Prostate gland (tissue), 2 donors: Measurements from ENCODE around the gene MT1G. TPM values are rescaled to one million over a fixed set of nuclear protein-coding genes. Genes with fewer than 3 reads are reported as not detected.
A peak's percentile ranks its signal among the peaks of the same experiment; 100 is the strongest.

Experiments
- DNase-seq: peaks from one replicate; pipeline ENCODE4 v3.0.0-alpha.2; 2019; ENCODE audit warnings: low spot score
- H3K27ac ChIP-seq, 2 donors: fragments of 200-600 bp; sonication (generic); 2 replicates each; pipeline ENCODE4 v1.5.1; 2017 to 2019
- H3K27me3 ChIP-seq: fragments of 200-600 bp; sonication (generic); replicated peaks from 2 replicates; pipeline ENCODE4 v1.5.1; 2019; ENCODE audit not compliant: insufficient read depth
- H3K36me3 ChIP-seq, 2 donors: fragments of 200-600 bp; sonication (generic); 1 replicate in 1 of 2; 2 replicates in 1 of 2; pipeline versions ENCODE4 v1.5.1 to v1.8.1; 2017 to 2019
- H3K4me1 ChIP-seq: fragments of 200-600 bp; sonication (generic); replicated peaks from 2 replicates; pipeline ENCODE4 v1.5.1; 2019
- H3K4me3 ChIP-seq, 2 donors: fragments of 200-600 bp; sonication (generic); 2 replicates each; pipeline ENCODE4 v1.5.1; 2017 to 2019
- H3K9me3 ChIP-seq: fragments of 200-600 bp; sonication (generic); 2 replicates; pipeline ENCODE4 v1.5.1; 2017
- CTCF ChIP-seq, 4 experiments: fragments of 200-600 bp in 2 of 4; fragments of 450-650 bp in 2 of 4; sonication (generic) in 2 of 4; IDR thresholded peaks; 1 replicate in 3 of 4; 2 replicates in 1 of 4; pipeline ENCODE4 v1.5.1; 2016 to 2019; ENCODE audit warnings: antibody characterized with exemption in 4 of 4, mild to moderate bottlenecking in 2 of 4, moderate library complexity in 2 of 4
- POLR2A ChIP-seq: fragments of 450-650 bp; IDR thresholded peaks from one replicate; pipeline ENCODE4 v1.6.1; 2016; ENCODE audit warnings: antibody characterized with exemption, mild to moderate bottlenecking
- POLR2AphosphoS5 ChIP-seq: sonication (generic); formaldehyde crosslinking; IDR thresholded peaks from one replicate; pipeline ENCODE4 v1.6.1; 2017; ENCODE audit warnings: antibody characterized with exemption
- WGBS: methylation state at CpG from one replicate; pipeline ENCODE4 v1.1.5; 2018; 5-methylcytosine and 5-hydroxymethylcytosine counted together
- intact Hi-C: fragments of 100-400 bp; cut with DNase I; formaldehyde crosslinking; loops from one replicate; pipeline ENCODE4 v1.14.2; 2022
- total RNA-seq, 2 donors: library from RNA; depleted of rRNA; stranded (reverse); fragments of >200 nt; gene quantifications; one replicate each; pipeline ENCODE4 v1.1.0, GENCODE V29; 2016

Gene MT1G
- total RNA-seq, 2 donors from 2014 or later: 189 to 745 TPM

GRCh38 chr16:56628486-56629350, 39.1 kb downstream of the MT1G start:
- H3K36me3 ChIP-seq: no peaks in the 10 kb centered on the region
- 76% methylated on average over 9 of the region's 9 CpGs for WGBS
- intact Hi-C loops: no loop called here
- H3K27ac ChIP-seq: no peak overlapping the region
- H3K4me3 ChIP-seq: no peak overlapping the region
- no peak for DNase-seq
- H3K9me3 ChIP-seq: no peaks in the 10 kb centered on the region
- TF ChIP-seq CTCF (IDR thresholded peaks at IDR 0.05) (no peak), POLR2AphosphoS5 (no peak)
- no peaks in the 10 kb centered on the region for H3K27me3 ChIP-seq
- H3K4me1 ChIP-seq: no peaks in the 10 kb centered on the region

GRCh38 chr16:56626685-56627084, 41.2 kb downstream of the MT1G start:
- intact Hi-C loops: no loop called here
- Histone ChIP-seq H3K36me3 (no peaks in the 10 kb centered on the region), H3K9me3 (no peaks in the 10 kb centered on the region), H3K4me3 (peak overlapping the region; percentile 31 to 54), H3K27me3 (no peaks in the 10 kb centered on the region), H3K27ac (peak overlapping the region; percentile 42 to 82), H3K4me1 (no peaks in the 10 kb centered on the region)
- TF ChIP-seq POLR2A: no peak
- TF ChIP-seq POLR2AphosphoS5: no peak
- TF ChIP-seq CTCF (IDR thresholded peaks at IDR 0.05): no peak
- no peak for DNase-seq
- WGBS: 56% methylated on average over 7 of the region's 7 CpGs

GRCh38 chr16:56625943-56626654, 41.8 kb downstream of the MT1G start:
- no peaks in the 10 kb centered on the region for H3K4me1 ChIP-seq
- no peaks in the 10 kb centered on the region for H3K36me3 ChIP-seq
- H3K9me3 ChIP-seq: no peaks in the 10 kb centered on the region
- DNase-seq: no peak
- intact Hi-C loops: no loop called here
- no peak for TF ChIP-seq CTCF (IDR thresholded peaks at IDR 0.05)
- TF ChIP-seq POLR2AphosphoS5: peak; percentile 16
- no peak for TF ChIP-seq POLR2A
- WGBS: 37% methylated on average over 16 of the region's 16 CpGs
- H3K4me3 ChIP-seq: peak overlapping the region; percentile 31 to 54
- no peaks in the 10 kb centered on the region for H3K27me3 ChIP-seq
- H3K27ac ChIP-seq: peak overlapping the region; percentile 68 to 82

- Histone ChIP-seq H3K4me1 (no peaks in the 10 kb centered on the region), H3K27ac (peak within 1 kb of the TSS; percentile 68 to 82), H3K27me3 (no peaks in the 10 kb centered on the region), H3K9me3 (no peaks in the 10 kb centered on the region), H3K36me3 (no peaks in the 10 kb centered on the region), H3K4me3 (peak within 1 kb of the TSS; percentile 31 to 54)
- WGBS: 11% methylated on average over 37 of the region's 62 CpGs
- peak; percentile 50 for DNase-seq
- intact Hi-C loops: no loop called here
- peak; percentile 18 for TF ChIP-seq POLR2AphosphoS5
- TF ChIP-seq POLR2A: peak; percentile 39
- TF ChIP-seq CTCF (IDR thresholded peaks at IDR 0.05): no peak
These were observed 42.5 kb downstream of the MT1G start, which contains the start of gene MT1E for GRCh38 chr16:56625140-56625942. TSS of gene MT1E (plus strand) at chr16:56625781. CDS start at chr16:56625852, 71 bp downstream.
